Astrocyte (in vitro differentiated cells and primary cell): ENCODE results near the gene SNX12. TPM values are rescaled to one million over a fixed set of nuclear protein-coding genes. Genes with fewer than 3 reads are reported as not detected.
A peak's percentile ranks its signal among the peaks of the same experiment; 100 is the strongest.
"Not testable (repeated sequence)": the region's sequence is repeated elsewhere in the genome, so short reads cannot be mapped to it uniquely, and the experiment has no call there.

Source experiments
- DNase-seq: peaks from one replicate; pipeline ENCODE4 v3.0.0-alpha.2; 2010; ENCODE audit warnings: low read depth
- FAIRE-seq: peaks from 2 replicates; lab custom pipeline; 2011; peaks lifted over from hg19 to GRCh38; lab: Jason Lieb, UNC
- H2AFZ ChIP-seq: 2 replicates; pipeline ENCODE4 v1.6.0; 2012; ENCODE audit warnings: low read depth, low read length, inconsistent platforms
- H3K27ac ChIP-seq: 2 replicates; pipeline ENCODE4 v1.5.1; 2011; ENCODE audit warnings: low read depth, low read length, inconsistent platforms
- H3K27me3 ChIP-seq: 2 replicates; pipeline ENCODE4 v1.6.0; 2011; ENCODE audit warnings: low read length, inconsistent platforms; ENCODE audit not compliant: insufficient read depth
- H3K36me3 ChIP-seq: 2 replicates; pipeline ENCODE4 v1.5.1; 2011; ENCODE audit warnings: low read length, inconsistent platforms; ENCODE audit not compliant: insufficient read depth
- H3K4me1 ChIP-seq: 2 replicates; pipeline ENCODE4 v1.5.1; 2011; ENCODE audit warnings: low read length, inconsistent platforms; ENCODE audit not compliant: insufficient read depth
- H3K4me2 ChIP-seq: 2 replicates; pipeline ENCODE4 v1.6.0; 2012; ENCODE audit warnings: low read length, inconsistent platforms
- H3K4me3 ChIP-seq: 2 replicates; pipeline ENCODE4 v1.5.1; 2011; ENCODE audit warnings: low read depth, mild to moderate bottlenecking, low read length, inconsistent platforms; ENCODE audit not compliant: insufficient read depth
- H3K79me2 ChIP-seq: 2 replicates; pipeline ENCODE4 v1.6.0; 2012; ENCODE audit warnings: mild to moderate bottlenecking, low read length, inconsistent platforms; ENCODE audit not compliant: insufficient read depth
- H3K9ac ChIP-seq: 2 replicates; pipeline ENCODE4 v1.6.0; 2012; ENCODE audit warnings: mild to moderate bottlenecking, low read length, inconsistent platforms
- H3K9me3 ChIP-seq: 2 replicates; pipeline ENCODE4 v1.5.1; 2012; ENCODE audit warnings: low read depth, mild to moderate bottlenecking, low read length, inconsistent platforms; ENCODE audit not compliant: insufficient read depth
- H4K20me1 ChIP-seq: 2 replicates; pipeline ENCODE4 v1.6.0; 2012; ENCODE audit warnings: low read length, inconsistent platforms; ENCODE audit not compliant: insufficient read depth
- H3K27ac Mint-ChIP-seq: one replicate; pipeline ENCODE4 v1.8.0; 2021; ENCODE audit warnings: mild to moderate bottlenecking, mixed read lengths; ENCODE audit not compliant: unreplicated experiment
- H3K27me3 Mint-ChIP-seq: one replicate; pipeline ENCODE4 v1.8.0; 2021; ENCODE audit warnings: low read depth, mixed read lengths; ENCODE audit not compliant: unreplicated experiment
- H3K36me3 Mint-ChIP-seq: one replicate; pipeline ENCODE4 v1.8.0; 2021; ENCODE audit warnings: low read depth, mixed read lengths; ENCODE audit not compliant: unreplicated experiment
- H3K4me1 Mint-ChIP-seq: one replicate; pipeline ENCODE4 v1.8.0; 2021; ENCODE audit warnings: low read depth, mixed read lengths; ENCODE audit not compliant: unreplicated experiment
- H3K4me3 Mint-ChIP-seq: one replicate; pipeline ENCODE4 v1.8.0; 2021; ENCODE audit warnings: mild to moderate bottlenecking, moderate library complexity, mixed read lengths; ENCODE audit not compliant: unreplicated experiment
- H3K9me3 Mint-ChIP-seq: one replicate; pipeline ENCODE4 v1.8.0; 2021; ENCODE audit warnings: mild to moderate bottlenecking, mixed read lengths; ENCODE audit not compliant: unreplicated experiment
- CTCF ChIP-seq: IDR thresholded peaks from 2 replicates; pipeline ENCODE4 v1.5.1; 2011; ENCODE audit warnings: low read depth, mild to moderate bottlenecking, inconsistent platforms, low read length, moderate library complexity; ENCODE audit not compliant: insufficient read depth
- EZH2 ChIP-seq: IDR thresholded peaks from 2 replicates; pipeline ENCODE4 v1.6.1; 2012; ENCODE audit warnings: mild to moderate bottlenecking, low read length, inconsistent platforms; ENCODE audit not compliant: insufficient read depth
- total RNA-seq: library from RNA; stranded (reverse); gene quantifications from 2 replicates; pipeline ENCODE4 v1.2.1, GENCODE V29; 2021

Gene SNX12
- total RNA-seq, 1 donor from 2014 or later: 76.6 TPM

GRCh38 chrX:71053217-71053621 lies 14.9 kb downstream of the SNX12 start:
- no peaks in the 10 kb centered on the region for H3K36me3 ChIP-seq
- DNase-seq: no peak
- peaks cover 3% of the 10 kb centered on the region for H3K36me3 Mint-ChIP-seq
- H3K79me2 ChIP-seq: no peaks in the 10 kb centered on the region
- no peak for FAIRE-seq
- no peaks in the 10 kb centered on the region for H3K9me3 ChIP-seq
- H2AFZ ChIP-seq: no peak overlapping the region
- no peak overlapping the region for H3K4me3 ChIP-seq
- no peaks in the 10 kb centered on the region for H3K27me3 ChIP-seq
- no peak for TF ChIP-seq CTCF
- no peak overlapping the region for H3K9ac ChIP-seq
- H3K9me3 Mint-ChIP-seq: no peaks in the 10 kb centered on the region
- H4K20me1 ChIP-seq: no peaks in the 10 kb centered on the region
- no peak overlapping the region for H3K27ac Mint-ChIP-seq
- H3K4me3 Mint-ChIP-seq: no peak overlapping the region
- H3K27me3 Mint-ChIP-seq: no peaks in the 10 kb centered on the region
- peaks cover 3% of the 10 kb centered on the region for H3K4me1 Mint-ChIP-seq
- peak overlapping the region; percentile 41 for H3K4me2 ChIP-seq
- no peaks in the 10 kb centered on the region for H3K4me1 ChIP-seq
- H3K27ac ChIP-seq: no peak overlapping the region

GRCh38 chrX:71052721-71053120 lies 15.4 kb downstream of the SNX12 start:
- H3K27me3 Mint-ChIP-seq: no peaks in the 10 kb centered on the region
- Histone ChIP-seq H3K27me3 (no peaks in the 10 kb centered on the region), H4K20me1 (no peaks in the 10 kb centered on the region), H3K27ac (no peak overlapping the region), H3K4me3 (no peak overlapping the region), H3K4me2 (peak overlapping the region; percentile 41), H3K36me3 (no peaks in the 10 kb centered on the region), H3K4me1 (no peaks in the 10 kb centered on the region), H3K9ac (no peak overlapping the region), H3K9me3 (no peaks in the 10 kb centered on the region), H2AFZ (no peak overlapping the region), H3K79me2 (no peaks in the 10 kb centered on the region)
- H3K36me3 Mint-ChIP-seq: peaks cover 3% of the 10 kb centered on the region
- no peak overlapping the region for H3K27ac Mint-ChIP-seq
- peaks cover 1% of the 10 kb centered on the region for H3K4me1 Mint-ChIP-seq
- TF ChIP-seq EZH2 (no peak), CTCF (no peak)
- no peaks in the 10 kb centered on the region for H3K9me3 Mint-ChIP-seq
- H3K4me3 Mint-ChIP-seq: no peak overlapping the region
- DNase-seq (no peak), FAIRE-seq (no peak)

GRCh38 chrX:71047891-71048290 lies 20.2 kb downstream of the SNX12 start:
- H3K27me3 ChIP-seq, H3K27ac ChIP-seq, H3K27ac Mint-ChIP-seq, H3K4me3 Mint-ChIP-seq, H3K4me3 ChIP-seq, H2AFZ ChIP-seq, H3K27me3 Mint-ChIP-seq, H4K20me1 ChIP-seq, H3K36me3 ChIP-seq, H3K79me2 ChIP-seq, H3K9ac ChIP-seq, H3K9me3 Mint-ChIP-seq, H3K4me2 ChIP-seq, DNase-seq, H3K4me1 ChIP-seq, H3K9me3 ChIP-seq, H3K36me3 Mint-ChIP-seq, FAIRE-seq, H3K4me1 Mint-ChIP-seq: not testable (repeated sequence)
